H1 (cell line): ENCODE results near the gene RBM19. TPM values are rescaled to one million over a fixed set of nuclear protein-coding genes. Genes with fewer than 3 reads are reported as not detected.

ENCODE experiments used
- EGR1 ChIP-seq: IDR thresholded peaks from 2 replicates; pipeline ENCODE4 v1.6.1; 2011; ENCODE audit warnings: low read depth, low read length, borderline replicate concordance
- HDAC6 ChIP-seq: IDR thresholded peaks from one replicate; pipeline ENCODE4 v1.7.1; 2012; ENCODE audit warnings: low read depth, mild to moderate bottlenecking, inconsistent platforms, low read length, moderate library complexity
- KDM5A ChIP-seq: fragments of 200-600 bp; IDR thresholded peaks from 2 replicates; pipeline ENCODE4 v1.7.1; 2012; ENCODE audit warnings: mild to moderate bottlenecking, low read length, inconsistent platforms, mixed read lengths
- RAD21 ChIP-seq, 2 experiments: IDR thresholded peaks in 1 of 2; conservative IDR thresholded peaks in 1 of 2; 2 replicates each; pipeline ENCODE4 v1.6.1; 2011; ENCODE audit warnings: low read depth in 2 of 2, low read length in 2 of 2, improper control_type of control experiment in 1 of 2, inconsistent platforms in 1 of 2, mild to moderate bottlenecking in 1 of 2, moderate library complexity in 1 of 2
- RFX5 ChIP-seq: IDR thresholded peaks from 2 replicates; pipeline ENCODE4 v1.6.1; 2011; ENCODE audit warnings: low read depth, low read length, improper control_type of control experiment, borderline replicate concordance
- SRF ChIP-seq: IDR thresholded peaks from 2 replicates; pipeline ENCODE4 v1.6.1; 2011; ENCODE audit warnings: mild to moderate bottlenecking, low read depth, low read length, moderate library complexity
- ZNF274 ChIP-seq: IDR thresholded peaks from 2 replicates; pipeline ENCODE4 v1.7.0; 2012; ENCODE audit warnings: low read length, borderline replicate concordance; ENCODE audit errors: extremely low read depth
- polyA plus RNA-seq, 7 experiments: library from polyadenylated mRNA; depleted of rRNA in 3 of 7; stranded (reverse) in 5 of 7; unstranded in 2 of 7; fragments of >200 nt in 5 of 7; fragments of 200-250 nt in 2 of 7; gene quantifications; 1 replicate in 5 of 7; 2 replicates in 1 of 7; 4 replicates in 1 of 7; pipeline versions ENCODE4 v1.2.1 to v1.2.3, GENCODE V29; 2011 to 2013; ENCODE audit warnings: missing spikeins in 2 of 7, mixed read lengths in 2 of 7
- total RNA-seq: library from RNA; stranded (reverse); fragmentation: NEBNext Ultra II Directional; extraction: Animal tissue kit (Norgen Biotek cat#: 25700); gene quantifications from 2 replicates; pipeline ENCODE4 v1.2.1, GENCODE V29; 2021
- TF ChIP-seq, protein P1 (sequence below): fragments of 300-600 bp; sonication (generic); IDR thresholded peaks from 2 replicates; pipeline ENCODE4 v1.7.1; 2012; ENCODE audit warnings: low read length, moderate library complexity, mild to moderate bottlenecking, inconsistent platforms; ENCODE audit not compliant: insufficient replicate concordance
- TF ChIP-seq, protein P2 (sequence below), 3 experiments: IDR thresholded peaks; 1 replicate in 2 of 3; 2 replicates in 1 of 3; pipeline versions ENCODE4 v1.5.1 to v1.6.1; 2011; ENCODE audit warnings: low read length in 3 of 3, mild to moderate bottlenecking in 3 of 3, inconsistent platforms in 2 of 3, low read depth in 1 of 3, moderate library complexity in 1 of 3; ENCODE audit not compliant: insufficient read depth in 1 of 3; ENCODE audit errors: control extremely low read depth in 1 of 3

Gene RBM19
- total and polyA plus RNA-seq, 2 of the 8 experiments (the other 6 are each of a cell fraction or from before 2014, with no cell fraction given) = 23.4 to 61.9 TPM

GRCh38 chr12:113981876-113982275 is 15.8 kb upstream of the RBM19 start (continued):
- TF ChIP-seq, protein P1, sequence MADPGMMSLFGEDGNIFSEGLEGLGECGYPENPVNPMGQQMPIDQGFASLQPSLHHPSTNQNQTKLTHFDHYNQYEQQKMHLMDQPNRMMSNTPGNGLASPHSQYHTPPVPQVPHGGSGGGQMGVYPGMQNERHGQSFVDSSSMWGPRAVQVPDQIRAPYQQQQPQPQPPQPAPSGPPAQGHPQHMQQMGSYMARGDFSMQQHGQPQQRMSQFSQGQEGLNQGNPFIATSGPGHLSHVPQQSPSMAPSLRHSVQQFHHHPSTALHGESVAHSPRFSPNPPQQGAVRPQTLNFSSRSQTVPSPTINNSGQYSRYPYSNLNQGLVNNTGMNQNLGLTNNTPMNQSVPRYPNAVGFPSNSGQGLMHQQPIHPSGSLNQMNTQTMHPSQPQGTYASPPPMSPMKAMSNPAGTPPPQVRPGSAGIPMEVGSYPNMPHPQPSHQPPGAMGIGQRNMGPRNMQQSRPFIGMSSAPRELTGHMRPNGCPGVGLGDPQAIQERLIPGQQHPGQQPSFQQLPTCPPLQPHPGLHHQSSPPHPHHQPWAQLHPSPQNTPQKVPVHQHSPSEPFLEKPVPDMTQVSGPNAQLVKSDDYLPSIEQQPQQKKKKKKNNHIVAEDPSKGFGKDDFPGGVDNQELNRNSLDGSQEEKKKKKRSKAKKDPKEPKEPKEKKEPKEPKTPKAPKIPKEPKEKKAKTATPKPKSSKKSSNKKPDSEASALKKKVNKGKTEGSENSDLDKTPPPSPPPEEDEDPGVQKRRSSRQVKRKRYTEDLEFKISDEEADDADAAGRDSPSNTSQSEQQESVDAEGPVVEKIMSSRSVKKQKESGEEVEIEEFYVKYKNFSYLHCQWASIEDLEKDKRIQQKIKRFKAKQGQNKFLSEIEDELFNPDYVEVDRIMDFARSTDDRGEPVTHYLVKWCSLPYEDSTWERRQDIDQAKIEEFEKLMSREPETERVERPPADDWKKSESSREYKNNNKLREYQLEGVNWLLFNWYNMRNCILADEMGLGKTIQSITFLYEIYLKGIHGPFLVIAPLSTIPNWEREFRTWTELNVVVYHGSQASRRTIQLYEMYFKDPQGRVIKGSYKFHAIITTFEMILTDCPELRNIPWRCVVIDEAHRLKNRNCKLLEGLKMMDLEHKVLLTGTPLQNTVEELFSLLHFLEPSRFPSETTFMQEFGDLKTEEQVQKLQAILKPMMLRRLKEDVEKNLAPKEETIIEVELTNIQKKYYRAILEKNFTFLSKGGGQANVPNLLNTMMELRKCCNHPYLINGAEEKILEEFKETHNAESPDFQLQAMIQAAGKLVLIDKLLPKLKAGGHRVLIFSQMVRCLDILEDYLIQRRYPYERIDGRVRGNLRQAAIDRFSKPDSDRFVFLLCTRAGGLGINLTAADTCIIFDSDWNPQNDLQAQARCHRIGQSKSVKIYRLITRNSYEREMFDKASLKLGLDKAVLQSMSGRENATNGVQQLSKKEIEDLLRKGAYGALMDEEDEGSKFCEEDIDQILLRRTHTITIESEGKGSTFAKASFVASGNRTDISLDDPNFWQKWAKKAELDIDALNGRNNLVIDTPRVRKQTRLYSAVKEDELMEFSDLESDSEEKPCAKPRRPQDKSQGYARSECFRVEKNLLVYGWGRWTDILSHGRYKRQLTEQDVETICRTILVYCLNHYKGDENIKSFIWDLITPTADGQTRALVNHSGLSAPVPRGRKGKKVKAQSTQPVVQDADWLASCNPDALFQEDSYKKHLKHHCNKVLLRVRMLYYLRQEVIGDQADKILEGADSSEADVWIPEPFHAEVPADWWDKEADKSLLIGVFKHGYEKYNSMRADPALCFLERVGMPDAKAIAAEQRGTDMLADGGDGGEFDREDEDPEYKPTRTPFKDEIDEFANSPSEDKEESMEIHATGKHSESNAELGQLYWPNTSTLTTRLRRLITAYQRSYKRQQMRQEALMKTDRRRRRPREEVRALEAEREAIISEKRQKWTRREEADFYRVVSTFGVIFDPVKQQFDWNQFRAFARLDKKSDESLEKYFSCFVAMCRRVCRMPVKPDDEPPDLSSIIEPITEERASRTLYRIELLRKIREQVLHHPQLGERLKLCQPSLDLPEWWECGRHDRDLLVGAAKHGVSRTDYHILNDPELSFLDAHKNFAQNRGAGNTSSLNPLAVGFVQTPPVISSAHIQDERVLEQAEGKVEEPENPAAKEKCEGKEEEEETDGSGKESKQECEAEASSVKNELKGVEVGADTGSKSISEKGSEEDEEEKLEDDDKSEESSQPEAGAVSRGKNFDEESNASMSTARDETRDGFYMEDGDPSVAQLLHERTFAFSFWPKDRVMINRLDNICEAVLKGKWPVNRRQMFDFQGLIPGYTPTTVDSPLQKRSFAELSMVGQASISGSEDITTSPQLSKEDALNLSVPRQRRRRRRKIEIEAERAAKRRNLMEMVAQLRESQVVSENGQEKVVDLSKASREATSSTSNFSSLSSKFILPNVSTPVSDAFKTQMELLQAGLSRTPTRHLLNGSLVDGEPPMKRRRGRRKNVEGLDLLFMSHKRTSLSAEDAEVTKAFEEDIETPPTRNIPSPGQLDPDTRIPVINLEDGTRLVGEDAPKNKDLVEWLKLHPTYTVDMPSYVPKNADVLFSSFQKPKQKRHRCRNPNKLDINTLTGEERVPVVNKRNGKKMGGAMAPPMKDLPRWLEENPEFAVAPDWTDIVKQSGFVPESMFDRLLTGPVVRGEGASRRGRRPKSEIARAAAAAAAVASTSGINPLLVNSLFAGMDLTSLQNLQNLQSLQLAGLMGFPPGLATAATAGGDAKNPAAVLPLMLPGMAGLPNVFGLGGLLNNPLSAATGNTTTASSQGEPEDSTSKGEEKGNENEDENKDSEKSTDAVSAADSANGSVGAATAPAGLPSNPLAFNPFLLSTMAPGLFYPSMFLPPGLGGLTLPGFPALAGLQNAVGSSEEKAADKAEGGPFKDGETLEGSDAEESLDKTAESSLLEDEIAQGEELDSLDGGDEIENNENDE = no peak
- TF ChIP-seq EGR1 = no peak
- no peak for TF ChIP-seq SRF
- TF ChIP-seq, protein P2, sequence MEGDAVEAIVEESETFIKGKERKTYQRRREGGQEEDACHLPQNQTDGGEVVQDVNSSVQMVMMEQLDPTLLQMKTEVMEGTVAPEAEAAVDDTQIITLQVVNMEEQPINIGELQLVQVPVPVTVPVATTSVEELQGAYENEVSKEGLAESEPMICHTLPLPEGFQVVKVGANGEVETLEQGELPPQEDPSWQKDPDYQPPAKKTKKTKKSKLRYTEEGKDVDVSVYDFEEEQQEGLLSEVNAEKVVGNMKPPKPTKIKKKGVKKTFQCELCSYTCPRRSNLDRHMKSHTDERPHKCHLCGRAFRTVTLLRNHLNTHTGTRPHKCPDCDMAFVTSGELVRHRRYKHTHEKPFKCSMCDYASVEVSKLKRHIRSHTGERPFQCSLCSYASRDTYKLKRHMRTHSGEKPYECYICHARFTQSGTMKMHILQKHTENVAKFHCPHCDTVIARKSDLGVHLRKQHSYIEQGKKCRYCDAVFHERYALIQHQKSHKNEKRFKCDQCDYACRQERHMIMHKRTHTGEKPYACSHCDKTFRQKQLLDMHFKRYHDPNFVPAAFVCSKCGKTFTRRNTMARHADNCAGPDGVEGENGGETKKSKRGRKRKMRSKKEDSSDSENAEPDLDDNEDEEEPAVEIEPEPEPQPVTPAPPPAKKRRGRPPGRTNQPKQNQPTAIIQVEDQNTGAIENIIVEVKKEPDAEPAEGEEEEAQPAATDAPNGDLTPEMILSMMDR (IDR thresholded peaks at IDR 0.05; ENCODE audit: control extremely low read depth in 1 of 3, insufficient read depth in 1 of 3, low read depth in 1 of 3, low read length in 3 of 3) = no peak
- TF ChIP-seq RAD21 (IDR thresholded peaks at IDR 0.05 in 1 of 2, conservative IDR thresholded peaks at IDR 0.05 in 1 of 2; ENCODE audit: low read depth in 2 of 2, low read length in 2 of 2) = no peak
- no peak for TF ChIP-seq ZNF274
- TF ChIP-seq KDM5A = no peak
- no peak for TF ChIP-seq HDAC6
- no peak for TF ChIP-seq RFX5
